Osteocyte (in vitro differentiated cells): Measurements from ENCODE around the gene XXYLT1. TPM values are rescaled to one million over a fixed set of nuclear protein-coding genes. Genes with fewer than 3 reads are reported as not detected.

ENCODE experiments used
- DNase-seq: peaks from one replicate; pipeline ENCODE4 v3.0.0; 2021; ENCODE audit warnings: mixed read lengths; ENCODE audit not compliant: unreplicated experiment; ENCODE audit errors: extremely low spot score
- H3K27ac Mint-ChIP-seq: one replicate; pipeline ENCODE4 v1.8.0; 2021; ENCODE audit warnings: mild to moderate bottlenecking, mixed read lengths; ENCODE audit not compliant: unreplicated experiment
- H3K27me3 Mint-ChIP-seq: one replicate; pipeline ENCODE4 v1.8.0; 2021; ENCODE audit warnings: mixed read lengths; ENCODE audit not compliant: unreplicated experiment
- H3K36me3 Mint-ChIP-seq: one replicate; pipeline ENCODE4 v1.8.0; 2021; ENCODE audit warnings: mixed read lengths; ENCODE audit not compliant: unreplicated experiment
- H3K4me1 Mint-ChIP-seq: one replicate; pipeline ENCODE4 v1.8.0; 2021; ENCODE audit warnings: mixed read lengths; ENCODE audit not compliant: unreplicated experiment
- H3K4me3 Mint-ChIP-seq: one replicate; pipeline ENCODE4 v1.8.0; 2021; ENCODE audit warnings: mild to moderate bottlenecking, moderate library complexity, mixed read lengths; ENCODE audit not compliant: unreplicated experiment
- H3K9me3 Mint-ChIP-seq: one replicate; pipeline ENCODE4 v1.8.0; 2021; ENCODE audit warnings: mixed read lengths; ENCODE audit not compliant: unreplicated experiment
- CTCF ChIP-seq: fragments of 200-600 bp; sonication (generic); IDR thresholded peaks from 2 replicates; pipeline ENCODE4 v1.5.0; 2021; ENCODE audit warnings: antibody characterized with exemption, mild to moderate bottlenecking, moderate library complexity
- total RNA-seq: library from RNA; stranded (reverse); gene quantifications from 2 replicates; pipeline ENCODE4 v1.2.1, GENCODE V29; 2021

XXYLT1 gene
- total RNA-seq, 1 donor from 2014 or later = 35.8 TPM

DNA sequence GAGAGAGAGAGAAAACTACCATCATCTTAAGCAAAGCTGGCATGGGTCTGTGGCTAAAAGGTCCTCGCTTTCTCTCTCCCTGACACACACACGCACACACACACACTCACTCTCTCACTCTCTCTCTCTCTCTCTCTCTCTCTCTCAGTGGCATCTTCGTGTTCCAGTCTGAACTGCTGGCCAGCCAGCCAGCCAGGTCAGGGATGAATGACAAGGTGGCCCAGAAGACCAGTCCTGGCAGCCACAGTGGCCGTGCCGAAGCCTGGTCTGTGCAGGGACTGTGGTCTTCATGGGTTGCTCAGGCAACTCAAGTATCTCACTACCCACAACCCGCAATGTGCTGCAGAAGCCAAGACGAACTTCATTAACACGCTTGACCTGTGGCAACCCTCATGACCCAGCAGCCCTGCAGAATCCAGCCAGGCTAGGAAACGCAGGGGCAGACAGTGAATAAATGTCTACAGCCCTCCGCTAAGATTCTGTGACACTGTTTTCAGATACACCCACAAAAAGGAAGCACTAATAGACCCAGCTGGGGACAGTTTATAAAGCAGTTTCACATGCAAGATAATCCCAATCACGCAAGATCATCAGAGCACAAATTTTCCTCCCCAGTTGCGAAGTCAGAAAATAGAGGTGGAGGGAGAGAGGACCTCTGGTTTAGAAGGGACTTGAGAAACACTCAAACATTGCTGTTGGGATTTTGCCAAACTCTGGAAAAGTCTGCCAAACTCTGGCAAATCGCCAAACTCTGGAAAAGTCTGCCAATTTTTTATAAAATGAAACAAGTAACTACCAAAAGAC, 66.4 kb downstream of the XXYLT1 start:
- Mint-ChIP-seq H3K9me3 (no peaks in the 10 kb centered on the region), H3K36me3 (no peaks in the 10 kb centered on the region), H3K27ac (peak overlapping the region; percentile 99), H3K27me3 (no peaks in the 10 kb centered on the region), H3K4me1 (peaks cover 78% of the 10 kb centered on the region), H3K4me3 (peak overlapping the region; percentile 40)
- peak; percentile 75 for DNase-seq
- no peak for TF ChIP-seq CTCF

DNA sequence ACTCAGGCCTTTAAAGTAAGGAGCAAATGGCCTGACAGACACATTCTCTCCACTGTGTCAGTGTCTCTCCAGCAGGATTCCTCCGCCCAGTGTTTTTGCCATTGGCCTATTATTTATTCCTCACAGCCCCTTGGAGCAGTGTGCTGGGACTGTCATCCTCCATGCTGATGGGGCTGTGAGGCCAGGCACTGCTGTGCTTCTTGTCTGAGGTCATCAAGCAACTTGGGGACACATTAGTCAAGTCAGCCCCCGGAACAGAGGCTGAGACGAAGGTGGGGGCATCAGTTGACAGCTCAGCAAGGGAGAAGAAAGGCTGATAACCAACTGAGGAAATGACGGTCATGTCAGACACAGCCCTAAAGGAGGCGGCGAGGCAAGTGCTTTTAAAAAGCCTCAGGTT, 67.4 kb downstream of the XXYLT1 start:
- no peaks in the 10 kb centered on the region for H3K36me3 Mint-ChIP-seq
- H3K4me1 Mint-ChIP-seq = peaks cover 74% of the 10 kb centered on the region
- no peak for DNase-seq
- no peaks in the 10 kb centered on the region for H3K9me3 Mint-ChIP-seq
- H3K27ac Mint-ChIP-seq = peak overlapping the region; percentile 99
- TF ChIP-seq CTCF = no peak
- H3K4me3 Mint-ChIP-seq = no peak overlapping the region
- no peaks in the 10 kb centered on the region for H3K27me3 Mint-ChIP-seq

GRCh38 chr3:195201295-195201694, 69.7 kb downstream of the XXYLT1 start:
- Mint-ChIP-seq H3K36me3 (no peaks in the 10 kb centered on the region), H3K27me3 (no peaks in the 10 kb centered on the region), H3K4me1 (peaks cover 79% of the 10 kb centered on the region), H3K9me3 (no peaks in the 10 kb centered on the region), H3K27ac (peak overlapping the region; percentile 75), H3K4me3 (no peak overlapping the region)
- TF ChIP-seq CTCF = no peak
- DNase-seq = no peak

- Mint-ChIP-seq H3K36me3 (no peaks in the 10 kb centered on the region), H3K9me3 (no peaks in the 10 kb centered on the region), H3K27me3 (no peaks in the 10 kb centered on the region), H3K4me3 (no peak overlapping the region), H3K27ac (no peak overlapping the region), H3K4me1 (peaks cover 80% of the 10 kb centered on the region)
- no peak for DNase-seq
- TF ChIP-seq CTCF = no peak
Measured at GRCh38 chr3:195200010-195200822, 70.7 kb downstream of the XXYLT1 start.
